Skeletal muscle tissue (tissue), 4 donors: Measurements from ENCODE around the gene APEH. TPM values are rescaled to one million over a fixed set of nuclear protein-coding genes. Genes with fewer than 3 reads are reported as not detected.

Experiments
- H3K27ac ChIP-seq: one replicate; pipeline ENCODE4 v1.7.0; 2013; ENCODE audit warnings: mild to moderate bottlenecking, low read depth, low read length, inconsistent platforms
- H3K27me3 ChIP-seq, 3 donors: one replicate each; pipeline ENCODE4 v1.7.0; 2013; ENCODE audit warnings: low read length in 3 of 3; ENCODE audit not compliant: control insufficient read depth in 3 of 3, insufficient read depth in 3 of 3
- H3K36me3 ChIP-seq, 3 donors: one replicate each; pipeline ENCODE4 v1.7.0; 2013; ENCODE audit warnings: low read length in 3 of 3; ENCODE audit not compliant: control insufficient read depth in 3 of 3, insufficient read depth in 3 of 3
- H3K4me1 ChIP-seq, 3 donors: one replicate each; pipeline ENCODE4 v1.7.0; 2013; ENCODE audit warnings: low read length in 3 of 3, mild to moderate bottlenecking in 3 of 3; ENCODE audit not compliant: control insufficient read depth in 3 of 3, insufficient read depth in 3 of 3
- H3K4me3 ChIP-seq, 3 donors: one replicate each; pipeline ENCODE4 v1.7.0; 2013; ENCODE audit warnings: low read length in 3 of 3
- H3K9ac ChIP-seq, 3 donors: one replicate each; pipeline ENCODE4 v1.7.0; 2013; ENCODE audit warnings: low read length in 3 of 3, mild to moderate bottlenecking in 3 of 3, moderate library complexity in 2 of 3, low read depth in 1 of 3
- H3K9me3 ChIP-seq, 3 donors: one replicate each; pipeline ENCODE4 v1.7.0; 2013; ENCODE audit warnings: low read length in 3 of 3; ENCODE audit not compliant: control insufficient read depth in 3 of 3
- total RNA-seq: library from RNA; depleted of rRNA; stranded (reverse); fragments of >200 nt; gene quantifications from one replicate; pipeline ENCODE4 v1.2.3, GENCODE V29; 2014
- donor health status: Osteomylitis.

APEH gene
- total RNA-seq, 1 donor from 2014 or later, result 75.2 TPM

GRCh38 chr3:49714728-49715550, 40.8 kb downstream of the APEH start:
- peaks cover 40 to 60% (median 59%) of the 10 kb centered on the region in 3 donors for H3K36me3 ChIP-seq
- H3K27ac ChIP-seq, result peak overlapping the region; percentile 39
- peaks cover 50 to 58% (median 54%) of the 10 kb centered on the region in 3 donors for H3K4me1 ChIP-seq
- no peaks in the 10 kb centered on the region for H3K27me3 ChIP-seq
- H3K9me3 ChIP-seq, result no peaks in the 10 kb centered on the region
- H3K9ac ChIP-seq, result peak overlapping the region in 2 of 3 donors; percentile 51 to 57
- H3K4me3 ChIP-seq, result peak overlapping the region in 2 of 3 donors; percentile 22 to 23

GRCh38 chr3:49715611-49716121, 41.5 kb downstream of the APEH start:
- Histone ChIP-seq H3K27ac (no peak overlapping the region), H3K36me3 (peaks cover 41 to 64% (median 59%) of the 10 kb centered on the region in 3 donors), H3K4me3 (no peak overlapping the region), H3K9ac (peak overlapping the region in 1 of 3 donors; percentile 51), H3K9me3 (no peaks in the 10 kb centered on the region), H3K4me1 (peaks cover 54 to 64% (median 55%) of the 10 kb centered on the region in 3 donors), H3K27me3 (no peaks in the 10 kb centered on the region)

- Histone ChIP-seq H3K9me3 (no peaks in the 10 kb centered on the region), H3K4me1 (peaks cover 54 to 69% (median 59%) of the 10 kb centered on the region in 3 donors), H3K9ac (no peak overlapping the region), H3K36me3 (peaks cover 46 to 66% (median 61%) of the 10 kb centered on the region in 3 donors), H3K27ac (no peak overlapping the region), H3K27me3 (no peaks in the 10 kb centered on the region), H3K4me3 (no peak overlapping the region)
These were observed 42.0 kb downstream of the APEH start for GRCh38 chr3:49716169-49716568.

- Histone ChIP-seq H3K9me3 (no peaks in the 10 kb centered on the region), H3K4me1 (peaks cover 54 to 73% (median 59%) of the 10 kb centered on the region in 3 donors), H3K9ac (no peak overlapping the region), H3K27me3 (no peaks in the 10 kb centered on the region), H3K27ac (no peak overlapping the region), H3K4me3 (no peak overlapping the region), H3K36me3 (peaks cover 49 to 66% (median 64%) of the 10 kb centered on the region in 3 donors)
These were observed 42.6 kb downstream of the APEH start for GRCh38 chr3:49716691-49717210.

- H3K27me3 ChIP-seq, result no peaks in the 10 kb centered on the region
- H3K9ac ChIP-seq, result no peak overlapping the region
- H3K27ac ChIP-seq, result no peak overlapping the region
- H3K4me1 ChIP-seq, result peaks cover 53 to 77% (median 60%) of the 10 kb centered on the region in 3 donors
- H3K36me3 ChIP-seq, result peaks cover 52 to 70% (median 67%) of the 10 kb centered on the region in 3 donors
- H3K9me3 ChIP-seq, result no peaks in the 10 kb centered on the region
- no peak overlapping the region for H3K4me3 ChIP-seq
These were observed 43.2 kb downstream of the APEH start for GRCh38 chr3:49717211-49717958.

- peak overlapping the region in 2 of 3 donors; percentile 33 to 79 for H3K9ac ChIP-seq
- no peaks in the 10 kb centered on the region for H3K27me3 ChIP-seq
- H3K4me1 ChIP-seq, result peaks cover 53 to 77% (median 63%) of the 10 kb centered on the region in 3 donors
- H3K9me3 ChIP-seq, result no peaks in the 10 kb centered on the region
- peak overlapping the region in 2 of 3 donors; percentile 79 to 89 for H3K4me3 ChIP-seq
- no peak overlapping the region for H3K27ac ChIP-seq
- peaks cover 52 to 66% (median 64%) of the 10 kb centered on the region in 3 donors for H3K36me3 ChIP-seq
These were observed 44.1 kb downstream of the APEH start for GRCh38 chr3:49717959-49718857.

- Histone ChIP-seq H3K4me3 (peak overlapping the region; percentile 79 to 89 (median 80)), H3K4me1 (peaks cover 51 to 75% (median 66%) of the 10 kb centered on the region in 3 donors), H3K27me3 (no peaks in the 10 kb centered on the region), H3K9me3 (no peaks in the 10 kb centered on the region), H3K27ac (no peak overlapping the region), H3K9ac (peak overlapping the region in 2 of 3 donors; percentile 38 to 79), H3K36me3 (peaks cover 50 to 60% (median 57%) of the 10 kb centered on the region in 3 donors)
These were observed 44.7 kb downstream of the APEH start for GRCh38 chr3:49718858-49719213.

- H3K36me3 ChIP-seq, result peaks cover 46 to 55% (median 52%) of the 10 kb centered on the region in 3 donors
- peak within 1 kb of the TSS; percentile 38 to 79 (median 54) for H3K9ac ChIP-seq
- peaks cover 49 to 73% (median 63%) of the 10 kb centered on the region in 3 donors for H3K4me1 ChIP-seq
- H3K27me3 ChIP-seq, result no peaks in the 10 kb centered on the region
- no peaks in the 10 kb centered on the region for H3K9me3 ChIP-seq
- peak within 1 kb of the TSS; percentile 79 to 89 (median 80) for H3K4me3 ChIP-seq
- H3K27ac ChIP-seq, result no peak within 1 kb of the TSS
These were observed 45.2 kb downstream of the APEH start, which contains the start of gene AMIGO3 for GRCh38 chr3:49719214-49719884. TSS of gene AMIGO3 (minus strand) at chr3:49719684. CDS start at chr3:49719465, 219 bp downstream.
